Measurements from ENCODE around the gene TP53RK. TPM values are rescaled to one million over a fixed set of nuclear protein-coding genes. Genes with fewer than 3 reads are reported as not detected.

The TP53RK gene
- total and polyA plus RNA-seq, 2 of the 13 experiments (the other 11 are each of a cell fraction or from before 2014, with no cell fraction given) = 12.9 to 25.5 TPM

GRCh38 chr20:46666818-46667515 is 22.3 kb downstream of the TP53RK start (continued):
- TF ChIP-seq ZNF589 (CRISPR knock-in tag; conservative IDR thresholded peaks at IDR 0.05) (peak; percentile 96), TBP (CRISPR knock-in tag; IDR thresholded peaks at IDR 0.05) (no peak), ZNF737 (CRISPR knock-in tag; IDR thresholded peaks at IDR 0.05; ENCODE audit: borderline replicate concordance) (no peak; the same call in 1 of the 2 replicates), SPEN (CRISPR knock-in tag; IDR thresholded peaks at IDR 0.05; ENCODE audit: low read depth) (peak; percentile 91; the same call in 1 of the 2 replicates), REPIN1 (CRISPR knock-in tag; IDR thresholded peaks at IDR 0.05; ENCODE audit: borderline replicate concordance, low read depth) (peak; percentile 99), NCOA2 (CRISPR knock-in tag; IDR thresholded peaks at IDR 0.05) (peak; percentile 100), ZNF800 (CRISPR knock-in tag; IDR thresholded peaks at IDR 0.05) (peak; percentile 94), SMC3 (IDR thresholded peaks at IDR 0.05; ENCODE audit: low read length) (peak; percentile 83), ZNF260 (CRISPR knock-in tag; IDR thresholded peaks at IDR 0.05; ENCODE audit: borderline replicate concordance, low read depth) (no peak), NFATC3 (CRISPR knock-in tag; IDR thresholded peaks at IDR 0.05) (0 out of 2 replicates have a peak, but pooled peaks have one; percentile 57), NR3C1 (CRISPR knock-in tag; IDR thresholded peaks at IDR 0.05) (no peak), WIZ (CRISPR knock-in tag; IDR thresholded peaks at IDR 0.05) (peak; percentile 94), E2F5 (CRISPR knock-in tag; conservative IDR thresholded peaks at IDR 0.05) (no peak), HNF1A (IDR thresholded peaks at IDR 0.05; ENCODE audit: low read depth) (peak; percentile 91), HNF1A (CRISPR knock-in tag; IDR thresholded peaks at IDR 0.05; ENCODE audit: borderline replicate concordance) (peak; percentile 98), ZNF766 (CRISPR knock-in tag; IDR thresholded peaks at IDR 0.05; ENCODE audit: borderline replicate concordance) (no peak; the same call in 1 of the 2 replicates), ZNF687 (CRISPR knock-in tag; IDR thresholded peaks at IDR 0.05) (peak; percentile 47; the same call in 1 of the 2 replicates), NFIB (CRISPR knock-in tag; IDR thresholded peaks at IDR 0.05; ENCODE audit: borderline replicate concordance) (no peak), ZNF549 (CRISPR knock-in tag; IDR thresholded peaks at IDR 0.05) (no peak)

All from HepG2 (cell line).